ENCODE results near the gene LMAN2.
"Not testable (repeated sequence)": the region's sequence is repeated elsewhere in the genome, so short reads cannot be mapped to it uniquely, and the experiment has no call there.

The LMAN2 gene

GRCh38 chr5:177320879-177321278 lies 30.6 kb downstream of the LMAN2 start:
- DNase-seq: peak; percentile 35

DNA sequence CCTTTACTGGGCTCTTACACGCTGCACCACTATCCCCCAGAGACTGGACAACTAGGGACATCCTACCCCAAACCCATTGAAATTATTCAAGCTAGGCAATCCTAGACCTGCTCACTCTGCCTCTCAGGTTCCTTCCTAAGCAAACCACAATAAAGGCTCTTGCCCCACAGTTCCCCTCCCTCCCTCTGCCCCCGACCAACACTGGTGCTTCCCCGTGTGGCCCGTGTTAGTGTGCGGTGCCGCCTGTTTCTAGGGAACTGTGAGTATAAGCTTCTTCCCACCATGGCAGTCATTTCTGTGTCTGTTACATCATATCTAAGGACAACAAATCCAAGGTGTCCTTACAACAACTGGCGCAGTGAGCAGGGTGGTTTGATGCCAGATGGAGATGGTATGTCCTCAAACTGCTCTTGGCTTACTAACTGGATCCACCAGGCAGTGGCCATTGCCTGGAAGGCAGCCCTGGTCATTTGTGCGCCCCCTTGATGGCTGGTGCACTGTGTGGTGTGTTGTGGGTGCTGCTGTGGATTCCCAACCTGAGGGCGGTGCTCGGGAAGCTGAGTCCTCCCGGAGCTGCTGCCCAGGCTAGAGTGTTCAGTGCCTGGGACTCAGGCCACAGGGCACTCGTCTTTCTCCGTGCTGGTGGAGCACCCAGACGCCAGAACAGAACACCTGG lies 31.4 kb downstream of the LMAN2 start:
- no peak for DNase-seq

- DNase-seq: peak; percentile 65
Measured at GRCh38 chr5:177317959-177318377, 33.5 kb downstream of the LMAN2 start.

- no peak for DNase-seq
Measured at GRCh38 chr5:177316005-177316404, 35.5 kb downstream of the LMAN2 start.

DNA sequence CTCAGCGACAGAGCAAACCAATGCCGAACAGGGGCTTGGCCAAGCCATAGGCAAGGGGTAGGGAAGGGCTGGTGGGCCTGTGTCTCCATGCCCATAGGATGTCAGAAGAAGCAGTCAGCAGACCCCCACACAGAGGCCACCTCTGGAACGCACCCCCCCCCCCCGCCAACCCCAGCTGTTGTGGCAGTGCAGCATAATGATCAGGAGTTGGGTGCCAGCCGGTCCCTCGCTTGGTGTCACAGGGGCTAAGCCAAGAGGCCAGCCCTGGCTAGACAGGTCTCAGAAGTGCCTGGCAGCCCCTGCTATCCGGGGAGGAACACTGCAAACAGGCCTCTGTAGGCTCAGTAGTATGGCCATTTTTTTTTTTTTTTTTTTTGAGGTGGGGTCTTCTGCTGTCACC lies 36.1 kb downstream of the LMAN2 start:
- DNase-seq: no peak

GRCh38 chr5:177314376-177315342 lies 36.8 kb downstream of the LMAN2 start:
- DNase-seq: no peak

DNA sequence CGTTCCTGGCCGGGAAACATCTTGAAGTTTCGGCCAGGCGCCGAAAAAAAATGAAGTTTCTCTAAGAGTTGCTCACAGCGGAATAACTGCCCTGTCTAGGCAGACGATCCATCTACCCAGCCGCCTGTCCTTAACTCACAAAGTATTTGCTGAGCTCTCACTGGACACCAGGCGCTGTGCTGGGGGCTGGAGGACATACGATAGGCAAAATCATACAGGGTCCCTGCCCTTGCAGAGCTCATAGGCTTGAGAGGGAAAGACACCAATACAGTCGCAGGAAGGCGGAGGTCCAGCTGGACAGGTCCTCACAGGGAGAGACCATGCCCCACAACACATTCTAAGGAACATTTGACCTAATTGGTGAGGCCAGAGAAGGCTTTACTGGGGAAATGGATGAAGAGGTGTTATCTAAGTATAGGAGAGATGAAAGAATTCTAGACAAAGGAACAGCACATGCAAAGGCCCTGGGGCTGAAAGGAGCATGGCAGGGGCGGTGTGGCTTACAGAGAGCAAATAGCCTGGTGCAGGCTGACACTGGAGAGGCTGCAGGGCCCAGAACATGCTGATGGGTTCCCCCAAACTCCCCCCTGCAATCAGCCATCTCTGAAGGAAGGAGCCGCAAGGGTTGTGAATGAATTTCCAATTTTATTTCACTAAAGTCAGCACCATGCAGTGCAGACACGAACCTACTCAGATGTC lies 37.8 kb downstream of the LMAN2 start:
- no peak for DNase-seq

DNA sequence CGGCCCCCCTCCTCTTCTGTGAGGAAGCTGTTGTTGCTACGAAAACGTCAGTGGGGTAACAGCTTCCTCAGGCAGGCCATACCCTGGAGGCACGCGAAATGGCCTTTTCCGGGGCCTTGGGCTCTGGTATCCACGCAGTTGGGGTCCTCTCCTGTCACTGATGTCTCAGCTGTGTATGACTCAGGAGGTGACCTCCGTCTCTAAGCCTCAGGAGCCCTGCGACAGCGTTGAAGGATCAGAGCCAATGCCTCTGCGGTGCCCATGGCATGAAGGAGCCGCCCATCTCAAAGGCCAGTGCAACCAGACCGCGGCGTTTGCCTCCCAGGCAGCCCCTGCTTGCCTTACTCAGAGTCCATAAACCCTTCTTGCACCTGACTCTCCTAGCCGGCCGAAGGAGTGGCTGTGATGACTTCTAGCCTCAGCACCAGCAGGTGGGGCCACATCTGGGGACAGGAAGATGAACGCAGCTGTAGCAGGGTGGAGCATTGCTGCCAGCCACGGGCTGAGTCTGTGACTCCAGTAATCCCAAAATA lies 38.8 kb downstream of the LMAN2 start:
- DNase-seq: peak; percentile 16

- peak; percentile 95 for DNase-seq
Measured at GRCh38 chr5:177311723-177312648, 39.5 kb downstream of the LMAN2 start, which contains the start of gene MXD3. Gene MXD3, minus strand, starts transcription at chr5:177311898. Its CDS starts 68 bp downstream, at chr5:177311830.

- no peak for DNase-seq
Measured at GRCh38 chr5:177311392-177311722, 40.1 kb downstream of the LMAN2 start.

DNA sequence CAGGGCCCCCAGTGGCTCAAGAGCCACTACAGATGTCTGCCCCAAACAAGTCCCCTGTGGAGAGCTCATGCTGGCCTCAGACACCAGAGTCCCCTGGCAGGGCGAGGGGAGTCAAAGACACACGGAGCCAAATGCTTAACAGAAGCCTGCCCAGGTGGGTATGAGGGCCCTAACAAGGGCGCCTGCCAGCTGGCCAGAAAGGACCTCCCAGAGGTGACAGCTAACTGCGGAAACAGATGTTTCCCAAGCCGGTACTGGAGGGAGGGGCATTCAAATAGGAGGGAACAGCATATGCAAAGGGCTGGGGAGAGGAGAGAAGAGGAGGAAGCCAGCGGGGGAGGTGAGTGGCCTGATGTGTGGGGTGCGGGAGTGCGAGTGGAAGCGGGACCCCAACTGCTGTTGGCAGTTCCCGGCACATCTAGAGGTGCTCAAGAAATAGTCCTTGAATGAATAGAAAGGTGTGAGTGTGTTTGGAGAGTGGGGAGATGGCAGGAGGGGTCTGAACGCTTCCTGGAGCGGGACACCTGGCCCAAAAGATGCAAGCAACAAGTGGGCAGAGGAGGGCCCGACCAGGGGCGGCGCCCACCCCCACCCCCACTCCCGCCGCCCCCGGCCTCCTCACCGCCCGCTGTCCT lies 40.6 kb downstream of the LMAN2 start:
- peak; percentile 50 for DNase-seq

- no peak for DNase-seq
Measured at GRCh38 chr5:177310332-177310731, 41.1 kb downstream of the LMAN2 start.

GRCh38 chr5:177309351-177310191 lies 41.9 kb downstream of the LMAN2 start:
- DNase-seq: peak; percentile 52

DNA sequence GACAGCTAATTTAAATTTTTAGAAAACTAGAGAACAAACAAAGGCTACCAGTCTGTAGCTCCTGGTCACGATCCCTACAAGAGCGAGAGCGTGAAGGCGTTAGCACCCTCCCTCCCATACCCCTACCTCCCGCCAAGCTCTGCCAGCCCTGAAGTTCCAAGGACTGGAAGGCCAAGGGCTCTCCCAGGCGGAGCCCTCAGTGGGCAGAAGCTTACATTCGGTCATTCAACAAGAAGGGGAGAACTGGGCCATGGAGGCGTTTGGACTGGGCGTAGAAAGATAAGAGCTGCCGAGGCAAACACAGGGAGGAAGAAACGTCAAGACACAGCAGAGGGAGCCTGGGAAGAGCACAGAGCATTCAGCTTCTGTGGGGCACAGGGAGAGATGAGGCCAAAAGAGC lies 42.7 kb downstream of the LMAN2 start:
- no peak for DNase-seq

- DNase-seq: no peak
Measured at GRCh38 chr5:177307544-177308363, 43.7 kb downstream of the LMAN2 start.

DNA sequence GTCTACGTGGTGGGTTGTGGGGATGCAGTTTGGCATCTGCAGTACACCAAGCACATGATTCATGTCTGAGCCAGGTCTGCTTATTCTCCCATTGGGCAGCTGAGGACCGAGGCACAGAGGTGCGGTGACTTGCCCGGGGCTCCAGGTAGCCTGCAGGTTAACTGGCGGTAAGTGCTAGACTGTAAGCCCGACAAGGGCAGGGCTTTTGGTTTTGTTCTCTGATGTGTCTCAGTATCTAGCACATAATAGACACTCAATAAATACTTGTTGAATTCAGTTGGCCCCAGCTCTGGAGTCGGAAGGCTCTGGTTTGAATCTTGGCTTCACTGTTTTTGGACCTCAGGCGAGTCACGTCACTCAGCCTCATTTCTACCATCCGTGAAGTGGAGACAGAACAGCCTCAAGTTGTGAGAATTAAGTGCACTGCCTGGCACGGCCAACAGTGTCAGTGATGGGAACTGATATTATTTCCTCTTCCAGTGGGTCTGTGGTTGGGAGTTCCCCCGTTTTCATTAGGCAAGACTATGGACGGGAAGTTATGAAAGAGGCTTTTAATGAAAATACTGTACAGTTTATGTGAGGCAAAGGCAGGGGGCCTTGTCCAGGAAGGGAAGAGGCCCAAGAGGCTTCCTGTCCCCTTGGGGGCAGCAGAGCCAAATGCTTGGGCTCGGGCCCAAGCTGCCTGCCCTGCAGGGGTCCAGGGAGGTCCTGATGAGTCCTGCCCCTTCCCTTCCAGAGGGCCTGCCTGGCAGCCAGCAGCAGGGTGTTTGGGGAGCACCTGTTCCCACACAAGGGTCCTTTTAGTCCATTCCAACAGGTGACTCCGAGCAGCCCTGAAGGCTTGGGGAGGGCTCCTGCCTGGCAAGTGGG lies 44.6 kb downstream of the LMAN2 start:
- no peak for DNase-seq

DNA sequence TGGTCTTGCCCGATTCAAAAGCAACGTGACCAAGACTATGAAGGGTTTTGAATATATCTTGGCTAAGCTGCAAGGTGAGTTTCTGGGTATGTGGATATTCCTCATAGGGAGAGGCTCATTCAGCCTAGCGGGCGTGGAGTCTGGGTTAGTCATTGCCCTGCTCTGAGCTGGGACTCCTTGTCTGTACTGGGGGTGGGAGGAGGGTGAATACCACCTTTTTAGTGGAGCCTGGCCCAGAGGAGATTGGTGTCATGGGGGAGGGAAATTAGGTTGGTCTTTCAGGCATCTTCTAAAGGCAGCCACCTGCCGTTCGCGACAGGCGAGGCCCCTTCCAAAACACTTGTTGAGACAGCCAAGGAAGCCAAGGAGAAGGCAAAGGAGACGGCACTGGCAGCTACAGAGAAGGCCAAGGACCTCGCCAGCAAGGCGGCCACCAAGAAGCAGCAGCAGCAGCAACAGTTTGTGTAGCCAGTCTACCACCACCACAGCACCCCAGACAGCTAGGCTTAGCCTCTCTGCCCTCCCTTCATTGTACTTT lies 45.3 kb downstream of the LMAN2 start:
- not testable (repeated sequence) for DNase-seq

DNA sequence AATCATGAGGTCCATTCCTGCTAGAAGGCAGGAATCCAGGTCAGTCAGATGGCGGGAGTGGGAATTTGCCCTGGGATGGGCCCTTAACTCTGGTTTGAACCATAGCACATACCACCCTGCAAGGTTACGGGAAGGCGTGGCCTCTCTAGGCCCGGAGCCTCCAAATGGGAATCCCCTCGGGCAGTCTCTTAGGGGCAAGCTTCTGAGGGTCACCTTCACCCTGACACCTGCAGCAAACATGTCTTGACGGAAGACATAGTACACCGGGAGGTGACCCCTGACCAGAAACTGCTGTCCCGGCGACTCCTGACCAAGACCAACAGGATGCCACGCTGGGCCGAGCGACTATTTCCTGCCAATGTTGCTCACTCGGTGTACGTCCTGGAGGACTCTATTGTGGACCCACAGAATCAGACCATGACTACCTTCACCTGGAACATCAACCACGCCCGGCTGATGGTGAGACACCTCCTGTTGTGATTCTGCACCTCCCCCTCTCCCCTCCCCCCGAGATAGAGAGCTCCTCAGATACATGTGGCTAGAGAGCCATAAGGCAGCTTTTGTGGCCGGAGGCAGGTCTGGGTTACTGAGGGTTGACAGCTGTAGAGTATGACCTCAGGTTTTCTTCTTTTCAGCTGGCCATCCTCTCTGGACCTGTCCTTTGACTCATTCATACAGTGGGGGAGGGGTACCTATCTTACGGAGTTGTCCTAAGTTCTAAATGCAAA lies 46.9 kb downstream of the LMAN2 start:
- DNase-seq: no peak

Data from GDM1 (cell line).